Tibial nerve (tissue), 4 donors: ENCODE measurements around the gene MORC2. TPM values are rescaled to one million over a fixed set of nuclear protein-coding genes. Genes with fewer than 3 reads are reported as not detected.
A peak's percentile ranks its signal among the peaks of the same experiment; 100 is the strongest.

ENCODE experiments used
- DNase-seq, 2 donors: peaks; one replicate each; pipeline ENCODE4 v3.0.0-alpha.2; 2019; ENCODE audit warnings: low spot score in 2 of 2
- H3K27ac ChIP-seq, 4 donors: fragments of 200-600 bp; sonication (generic) in 3 of 4; one replicate each; pipeline ENCODE4 v1.5.1; 2017 to 2019; ENCODE audit warnings: mild to moderate bottlenecking in 1 of 4
- H3K27me3 ChIP-seq, 2 donors: fragments of 200-600 bp; sonication (generic) in 1 of 2; one replicate each; pipeline versions ENCODE4 v1.5.1 to v1.6.0; 2017 to 2019
- H3K36me3 ChIP-seq, 3 donors: fragments of 200-600 bp; sonication (generic); one replicate each; pipeline ENCODE4 v1.5.1; 2018 to 2019
- H3K4me1 ChIP-seq, 4 donors: fragments of 200-600 bp; sonication (generic) in 3 of 4; one replicate each; pipeline ENCODE4 v1.5.1; 2017 to 2019
- H3K4me3 ChIP-seq, 4 donors: fragments of 200-600 bp; sonication (generic) in 3 of 4; one replicate each; pipeline ENCODE4 v1.5.1; 2017 to 2019; ENCODE audit warnings: mild to moderate bottlenecking in 1 of 4, moderate library complexity in 1 of 4
- H3K9me3 ChIP-seq, 4 donors: fragments of 200-600 bp; sonication (generic) in 3 of 4; one replicate each; pipeline ENCODE4 v1.5.1; 2017 to 2019
- CTCF ChIP-seq, 5 experiments: fragments of 200-600 bp in 3 of 5; fragments of 450-650 bp in 2 of 5; sonication (generic) in 3 of 5; IDR thresholded peaks; one replicate each; pipeline ENCODE4 v1.5.1; 2016 to 2019; ENCODE audit warnings: antibody characterized with exemption in 5 of 5, mild to moderate bottlenecking in 3 of 5, moderate library complexity in 2 of 5
- EP300 ChIP-seq, 2 donors: sonication (generic); formaldehyde crosslinking; IDR thresholded peaks; one replicate each; pipeline ENCODE4 v1.6.1; 2017; ENCODE audit warnings: antibody characterized with exemption in 2 of 2, mild to moderate bottlenecking in 1 of 2
- POLR2A ChIP-seq, 2 donors: fragments of 450-650 bp; IDR thresholded peaks; one replicate each; pipeline ENCODE4 v1.6.1; 2017; ENCODE audit warnings: antibody characterized with exemption in 2 of 2, mild to moderate bottlenecking in 2 of 2, moderate library complexity in 2 of 2
- WGBS, 2 donors: methylation state at CpG; one replicate each; pipeline ENCODE4 v1.1.5; 2018; 5-methylcytosine and 5-hydroxymethylcytosine counted together
- total RNA-seq, 4 donors: library from RNA; depleted of rRNA; stranded (reverse); fragments of >200 nt; gene quantifications; one replicate each; pipeline ENCODE4 v1.1.0, GENCODE V29; 2016

The MORC2 gene
- total RNA-seq, 4 donors from 2014 or later = 18.0 to 22.0 (median 21.0) TPM

- no peak overlapping the region for H3K4me3 ChIP-seq
- H3K27ac ChIP-seq = peak overlapping the region in 2 of 4 donors; percentile 86 to 88
- H3K9me3 ChIP-seq = no peaks in the 10 kb centered on the region
- peaks cover 0 to 44% (median 19%) of the 10 kb centered on the region in 4 donors for H3K4me1 ChIP-seq
- no peak for TF ChIP-seq CTCF (IDR thresholded peaks at IDR 0.05)
- TF ChIP-seq POLR2A (IDR thresholded peaks at IDR 0.05) = no peak
- TF ChIP-seq EP300 (IDR thresholded peaks at IDR 0.05) = no peak
- peaks cover 2 to 78% (median 56%) of the 10 kb centered on the region in 3 donors for H3K36me3 ChIP-seq
- DNase-seq = no peak
- 78 to 84% methylated on average over 2 of the region's 2 CpGs for WGBS, 2 donors
- no peaks in the 10 kb centered on the region for H3K27me3 ChIP-seq
These were observed 22.9 kb downstream of the MORC2 start for GRCh38 chr22:30945653-30946052.

- Histone ChIP-seq H3K4me1 (peaks cover 0 to 38% (median 19%) of the 10 kb centered on the region in 4 donors), H3K9me3 (no peaks in the 10 kb centered on the region), H3K4me3 (no peak overlapping the region), H3K36me3 (peaks cover 2 to 78% (median 57%) of the 10 kb centered on the region in 3 donors), H3K27ac (peak overlapping the region in 2 of 4 donors; percentile 50 to 88), H3K27me3 (no peaks in the 10 kb centered on the region)
- WGBS, 2 donors = 88 to 97% methylated on average over 4 of the region's 4 CpGs
- DNase-seq = no peak
- TF ChIP-seq POLR2A (IDR thresholded peaks at IDR 0.05) (no peak), CTCF (IDR thresholded peaks at IDR 0.05) (no peak), EP300 (IDR thresholded peaks at IDR 0.05) (no peak)
These were observed 23.6 kb downstream of the MORC2 start for GRCh38 chr22:30944986-30945385.

GRCh38 chr22:30943368-30943767, 25.2 kb downstream of the MORC2 start:
- Histone ChIP-seq H3K4me1 (peaks cover 0 to 27% (median 16%) of the 10 kb centered on the region in 4 donors), H3K9me3 (no peaks in the 10 kb centered on the region), H3K36me3 (peaks cover 7 to 82% (median 49%) of the 10 kb centered on the region in 3 donors), H3K27ac (no peak overlapping the region), H3K27me3 (no peaks in the 10 kb centered on the region), H3K4me3 (no peak overlapping the region)
- WGBS, 2 donors = 60 to 72% methylated on average over 3 of the region's 3 CpGs
- no peak for TF ChIP-seq POLR2A (IDR thresholded peaks at IDR 0.05)
- TF ChIP-seq CTCF (IDR thresholded peaks at IDR 0.05) = no peak
- TF ChIP-seq EP300 (IDR thresholded peaks at IDR 0.05) = no peak
- DNase-seq = no peak

- Histone ChIP-seq H3K36me3 (peaks cover 11 to 100% (median 58%) of the 10 kb centered on the region in 3 donors), H3K27me3 (no peaks in the 10 kb centered on the region), H3K4me1 (peaks cover 0 to 7% (median 3%) of the 10 kb centered on the region in 4 donors), H3K27ac (no peak overlapping the region), H3K4me3 (no peak overlapping the region), H3K9me3 (no peaks in the 10 kb centered on the region)
- 94 to 97% methylated on average over 8 to 11 of the region's 11 CpGs for WGBS, 2 donors
- no peak for TF ChIP-seq CTCF (IDR thresholded peaks at IDR 0.05)
- no peak for TF ChIP-seq POLR2A (IDR thresholded peaks at IDR 0.05)
- no peak for TF ChIP-seq EP300 (IDR thresholded peaks at IDR 0.05)
- no peak for DNase-seq
These were observed 27.2 kb downstream of the MORC2 start for GRCh38 chr22:30941363-30941740.

GRCh38 chr22:30940685-30941362, 27.8 kb downstream of the MORC2 start:
- Histone ChIP-seq H3K9me3 (no peaks in the 10 kb centered on the region), H3K4me3 (no peak overlapping the region), H3K4me1 (peaks cover 0 to 2% (median 0%) of the 10 kb centered on the region in 4 donors), H3K27ac (no peak overlapping the region), H3K27me3 (no peaks in the 10 kb centered on the region), H3K36me3 (peaks cover 12 to 100% (median 60%) of the 10 kb centered on the region in 3 donors)
- WGBS, 2 donors = 79 to 88% methylated on average over 6 to 7 of the region's 7 CpGs
- TF ChIP-seq CTCF (IDR thresholded peaks at IDR 0.05) (no peak), EP300 (IDR thresholded peaks at IDR 0.05) (no peak), POLR2A (IDR thresholded peaks at IDR 0.05) (no peak)
- no peak for DNase-seq
